ENCODE measurements around the gene KLHL21.
"Not testable (repeated sequence)": the region's sequence is repeated elsewhere in the genome, so short reads cannot be mapped to it uniquely, and the experiment has no call there.

DNA sequence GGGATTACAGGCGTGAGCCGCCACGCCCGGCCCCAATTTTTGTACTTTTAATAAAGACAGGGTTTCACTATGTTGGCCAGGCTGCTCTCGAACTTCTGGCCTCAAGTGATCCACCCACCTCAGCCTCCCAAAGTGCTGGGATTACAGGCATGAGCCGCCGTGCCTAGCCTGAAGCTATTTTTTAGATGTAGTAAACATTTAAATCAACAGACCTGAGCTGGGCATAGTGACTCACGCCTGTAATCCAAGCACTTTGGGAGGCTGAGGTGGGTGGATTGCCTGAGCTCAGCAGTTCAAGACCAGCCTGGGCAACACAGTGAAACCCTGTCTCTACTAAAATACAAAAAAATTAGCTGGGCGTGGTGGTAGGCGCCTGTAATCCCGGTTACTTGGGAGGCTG, 43.5 kb downstream of the KLHL21 start:
- TF ChIP-seq, protein P1, sequence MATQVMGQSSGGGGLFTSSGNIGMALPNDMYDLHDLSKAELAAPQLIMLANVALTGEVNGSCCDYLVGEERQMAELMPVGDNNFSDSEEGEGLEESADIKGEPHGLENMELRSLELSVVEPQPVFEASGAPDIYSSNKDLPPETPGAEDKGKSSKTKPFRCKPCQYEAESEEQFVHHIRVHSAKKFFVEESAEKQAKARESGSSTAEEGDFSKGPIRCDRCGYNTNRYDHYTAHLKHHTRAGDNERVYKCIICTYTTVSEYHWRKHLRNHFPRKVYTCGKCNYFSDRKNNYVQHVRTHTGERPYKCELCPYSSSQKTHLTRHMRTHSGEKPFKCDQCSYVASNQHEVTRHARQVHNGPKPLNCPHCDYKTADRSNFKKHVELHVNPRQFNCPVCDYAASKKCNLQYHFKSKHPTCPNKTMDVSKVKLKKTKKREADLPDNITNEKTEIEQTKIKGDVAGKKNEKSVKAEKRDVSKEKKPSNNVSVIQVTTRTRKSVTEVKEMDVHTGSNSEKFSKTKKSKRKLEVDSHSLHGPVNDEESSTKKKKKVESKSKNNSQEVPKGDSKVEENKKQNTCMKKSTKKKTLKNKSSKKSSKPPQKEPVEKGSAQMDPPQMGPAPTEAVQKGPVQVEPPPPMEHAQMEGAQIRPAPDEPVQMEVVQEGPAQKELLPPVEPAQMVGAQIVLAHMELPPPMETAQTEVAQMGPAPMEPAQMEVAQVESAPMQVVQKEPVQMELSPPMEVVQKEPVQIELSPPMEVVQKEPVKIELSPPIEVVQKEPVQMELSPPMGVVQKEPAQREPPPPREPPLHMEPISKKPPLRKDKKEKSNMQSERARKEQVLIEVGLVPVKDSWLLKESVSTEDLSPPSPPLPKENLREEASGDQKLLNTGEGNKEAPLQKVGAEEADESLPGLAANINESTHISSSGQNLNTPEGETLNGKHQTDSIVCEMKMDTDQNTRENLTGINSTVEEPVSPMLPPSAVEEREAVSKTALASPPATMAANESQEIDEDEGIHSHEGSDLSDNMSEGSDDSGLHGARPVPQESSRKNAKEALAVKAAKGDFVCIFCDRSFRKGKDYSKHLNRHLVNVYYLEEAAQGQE (IDR thresholded peaks at IDR 0.05), result not testable (repeated sequence)
- TF ChIP-seq, protein P2, sequence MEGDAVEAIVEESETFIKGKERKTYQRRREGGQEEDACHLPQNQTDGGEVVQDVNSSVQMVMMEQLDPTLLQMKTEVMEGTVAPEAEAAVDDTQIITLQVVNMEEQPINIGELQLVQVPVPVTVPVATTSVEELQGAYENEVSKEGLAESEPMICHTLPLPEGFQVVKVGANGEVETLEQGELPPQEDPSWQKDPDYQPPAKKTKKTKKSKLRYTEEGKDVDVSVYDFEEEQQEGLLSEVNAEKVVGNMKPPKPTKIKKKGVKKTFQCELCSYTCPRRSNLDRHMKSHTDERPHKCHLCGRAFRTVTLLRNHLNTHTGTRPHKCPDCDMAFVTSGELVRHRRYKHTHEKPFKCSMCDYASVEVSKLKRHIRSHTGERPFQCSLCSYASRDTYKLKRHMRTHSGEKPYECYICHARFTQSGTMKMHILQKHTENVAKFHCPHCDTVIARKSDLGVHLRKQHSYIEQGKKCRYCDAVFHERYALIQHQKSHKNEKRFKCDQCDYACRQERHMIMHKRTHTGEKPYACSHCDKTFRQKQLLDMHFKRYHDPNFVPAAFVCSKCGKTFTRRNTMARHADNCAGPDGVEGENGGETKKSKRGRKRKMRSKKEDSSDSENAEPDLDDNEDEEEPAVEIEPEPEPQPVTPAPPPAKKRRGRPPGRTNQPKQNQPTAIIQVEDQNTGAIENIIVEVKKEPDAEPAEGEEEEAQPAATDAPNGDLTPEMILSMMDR (IDR thresholded peaks at IDR 0.05; ENCODE audit: low read depth, low read length, missing input control), result not testable (repeated sequence)
- TF ChIP-seq HNF4G (IDR thresholded peaks at IDR 0.05); RXRA (IDR thresholded peaks at IDR 0.05); TAF1 (conservative IDR thresholded peaks at IDR 0.05); JUND (IDR thresholded peaks at IDR 0.05); NR2F2 (IDR thresholded peaks at IDR 0.05); EGR1 (IDR thresholded peaks at IDR 0.05; ENCODE audit: low read depth in 2 of 2); RAD21 (IDR thresholded peaks at IDR 0.05): not testable (repeated sequence)
- TF ChIP-seq, protein P3, sequence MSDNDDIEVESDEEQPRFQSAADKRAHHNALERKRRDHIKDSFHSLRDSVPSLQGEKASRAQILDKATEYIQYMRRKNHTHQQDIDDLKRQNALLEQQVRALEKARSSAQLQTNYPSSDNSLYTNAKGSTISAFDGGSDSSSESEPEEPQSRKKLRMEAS (IDR thresholded peaks at IDR 0.05), result not testable (repeated sequence)
- TF ChIP-seq, protein P4, sequence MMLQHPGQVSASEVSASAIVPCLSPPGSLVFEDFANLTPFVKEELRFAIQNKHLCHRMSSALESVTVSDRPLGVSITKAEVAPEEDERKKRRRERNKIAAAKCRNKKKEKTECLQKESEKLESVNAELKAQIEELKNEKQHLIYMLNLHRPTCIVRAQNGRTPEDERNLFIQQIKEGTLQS (IDR thresholded peaks at IDR 0.05), result not testable (repeated sequence)
- TF ChIP-seq, protein P5, sequence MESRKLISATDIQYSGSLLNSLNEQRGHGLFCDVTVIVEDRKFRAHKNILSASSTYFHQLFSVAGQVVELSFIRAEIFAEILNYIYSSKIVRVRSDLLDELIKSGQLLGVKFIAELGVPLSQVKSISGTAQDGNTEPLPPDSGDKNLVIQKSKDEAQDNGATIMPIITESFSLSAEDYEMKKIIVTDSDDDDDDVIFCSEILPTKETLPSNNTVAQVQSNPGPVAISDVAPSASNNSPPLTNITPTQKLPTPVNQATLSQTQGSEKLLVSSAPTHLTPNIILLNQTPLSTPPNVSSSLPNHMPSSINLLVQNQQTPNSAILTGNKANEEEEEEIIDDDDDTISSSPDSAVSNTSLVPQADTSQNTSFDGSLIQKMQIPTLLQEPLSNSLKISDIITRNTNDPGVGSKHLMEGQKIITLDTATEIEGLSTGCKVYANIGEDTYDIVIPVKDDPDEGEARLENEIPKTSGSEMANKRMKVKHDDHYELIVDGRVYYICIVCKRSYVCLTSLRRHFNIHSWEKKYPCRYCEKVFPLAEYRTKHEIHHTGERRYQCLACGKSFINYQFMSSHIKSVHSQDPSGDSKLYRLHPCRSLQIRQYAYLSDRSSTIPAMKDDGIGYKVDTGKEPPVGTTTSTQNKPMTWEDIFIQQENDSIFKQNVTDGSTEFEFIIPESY (IDR thresholded peaks at IDR 0.05), result not testable (repeated sequence)
